HEK293T (cell line): ENCODE measurements around the gene GRID2.

Experiments
- BHLHE40 ChIP-seq: fragments of 450-650 bp; IDR thresholded peaks from 2 replicates; pipeline ENCODE4 v1.6.1; 2016; ENCODE audit warnings: mild to moderate bottlenecking, moderate library complexity, borderline replicate concordance
- FOXM1 ChIP-seq: fragments of 450-650 bp; IDR thresholded peaks from 2 replicates; pipeline ENCODE4 v1.6.1; 2017; ENCODE audit warnings: mild to moderate bottlenecking, borderline replicate concordance
- SP1 ChIP-seq: fragments of 450-650 bp; IDR thresholded peaks from 2 replicates; pipeline ENCODE4 v1.6.1; 2017
- TF ChIP-seq, protein P1 (sequence below): fragments of 450-650 bp; IDR thresholded peaks from 2 replicates; pipeline ENCODE4 v1.6.1; 2016

DNA sequence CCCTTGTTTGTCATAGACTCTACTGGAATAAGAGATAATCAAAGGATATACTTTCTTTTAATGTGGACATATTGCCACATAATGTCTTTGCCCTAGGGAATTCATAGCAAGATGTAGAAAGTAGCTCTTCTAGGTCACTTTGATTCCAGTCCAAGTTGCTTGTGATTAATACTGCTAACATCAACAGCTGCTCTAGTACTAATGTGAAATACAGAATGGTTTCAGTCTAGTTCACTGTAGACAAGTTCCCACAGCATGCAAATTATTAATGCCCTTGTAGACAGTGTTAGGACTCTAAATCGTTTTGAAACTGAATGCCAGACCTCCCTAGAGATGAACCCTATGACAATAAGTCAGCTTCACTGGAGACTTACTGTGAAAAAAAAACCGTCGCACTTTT is 1030.2 kb downstream of the GRID2 start:
- TF ChIP-seq FOXM1: no peak
- no peak for TF ChIP-seq SP1
- TF ChIP-seq BHLHE40: no peak
- TF ChIP-seq, protein P1, sequence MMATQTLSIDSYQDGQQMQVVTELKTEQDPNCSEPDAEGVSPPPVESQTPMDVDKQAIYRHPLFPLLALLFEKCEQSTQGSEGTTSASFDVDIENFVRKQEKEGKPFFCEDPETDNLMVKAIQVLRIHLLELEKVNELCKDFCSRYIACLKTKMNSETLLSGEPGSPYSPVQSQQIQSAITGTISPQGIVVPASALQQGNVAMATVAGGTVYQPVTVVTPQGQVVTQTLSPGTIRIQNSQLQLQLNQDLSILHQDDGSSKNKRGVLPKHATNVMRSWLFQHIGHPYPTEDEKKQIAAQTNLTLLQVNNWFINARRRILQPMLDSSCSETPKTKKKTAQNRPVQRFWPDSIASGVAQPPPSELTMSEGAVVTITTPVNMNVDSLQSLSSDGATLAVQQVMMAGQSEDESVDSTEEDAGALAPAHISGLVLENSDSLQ: no peak
